ENCODE data around the gene KCNAB1.

KCNAB1 gene

DNA sequence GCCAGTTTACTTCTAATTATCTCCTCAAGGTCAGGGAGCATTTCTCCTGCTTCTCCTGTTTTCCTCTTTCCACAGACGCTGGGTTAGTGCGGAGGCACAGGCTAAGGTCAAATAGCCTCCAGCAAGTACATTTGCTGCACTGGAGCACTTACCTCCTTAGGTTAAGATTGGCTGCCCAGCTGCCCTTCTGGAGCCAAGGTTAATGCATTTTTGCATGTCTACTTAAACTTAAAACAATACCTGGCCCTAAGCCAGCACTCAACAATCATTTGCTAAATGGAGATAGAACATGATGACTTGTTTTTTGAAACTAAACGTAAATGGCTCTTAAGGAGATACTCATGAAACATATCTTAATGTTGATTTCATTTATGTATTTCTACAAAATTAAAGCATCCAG, 351.1 kb downstream of the KCNAB1 start:
- no peak for DNase-seq

GRCh38 chr3:156472150-156472549, 351.8 kb downstream of the KCNAB1 start:
- no peak for DNase-seq

DNA sequence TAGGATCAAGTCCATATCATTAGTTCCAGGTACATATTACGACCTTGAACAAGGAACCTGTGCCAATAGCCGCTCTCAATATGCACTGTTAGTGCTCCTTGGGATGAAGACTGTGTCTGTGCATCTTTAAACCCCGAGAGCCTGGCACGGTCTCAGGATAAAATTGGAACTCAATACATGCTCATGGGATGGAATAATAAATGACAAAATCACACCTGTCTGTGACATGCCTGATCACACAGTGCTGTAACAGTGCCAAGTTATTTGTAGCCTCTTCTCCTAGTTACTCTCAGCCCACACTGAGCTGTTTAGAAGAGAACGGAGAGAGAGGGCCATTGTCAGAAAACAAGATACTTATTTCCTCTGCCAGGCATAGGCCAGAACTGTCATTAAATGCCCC, 352.3 kb downstream of the KCNAB1 start:
- DNase-seq, result no peak

GRCh38 chr3:156473341-156473740, 353.0 kb downstream of the KCNAB1 start:
- peak; percentile 56 for DNase-seq

DNA sequence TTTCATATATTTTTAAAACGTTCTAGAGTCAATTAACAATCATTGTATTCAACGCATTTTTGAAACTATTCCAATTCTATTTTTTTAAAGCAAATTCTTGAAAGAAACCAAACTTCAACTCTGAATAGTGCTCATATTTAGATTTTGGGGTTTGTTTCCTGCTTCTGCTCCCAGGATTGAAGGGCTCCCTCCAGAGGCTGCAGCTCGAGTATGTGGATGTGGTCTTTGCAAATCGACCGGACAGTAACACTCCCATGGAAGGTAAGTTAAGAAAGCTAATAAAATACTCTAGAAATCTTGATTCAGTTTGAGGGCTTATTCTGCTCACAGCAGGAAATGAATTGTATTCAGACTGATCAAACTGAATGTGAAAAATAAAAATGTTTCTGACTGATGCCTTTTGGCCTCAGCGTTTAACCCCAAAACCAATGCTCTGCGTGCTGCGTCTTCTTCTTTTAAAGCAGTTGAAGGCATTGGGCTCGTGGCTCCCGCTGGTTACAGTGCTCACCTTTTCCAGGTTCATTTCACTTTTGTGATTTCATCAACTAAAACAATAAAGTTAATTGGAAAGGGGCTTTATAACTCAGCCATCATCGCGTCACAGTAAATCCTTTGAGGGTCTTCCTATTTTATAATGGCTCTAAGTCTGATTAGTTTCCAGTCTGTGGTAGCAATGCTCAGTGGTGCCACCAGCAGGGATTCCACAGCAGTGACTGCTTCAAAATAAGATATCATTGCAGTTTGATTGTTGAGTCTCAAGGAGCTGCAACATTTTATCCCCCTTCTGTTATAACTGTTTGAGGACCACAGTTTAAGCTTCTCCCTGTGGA, 354.4 kb downstream of the KCNAB1 start:
- peak; percentile 48 for DNase-seq

DNA sequence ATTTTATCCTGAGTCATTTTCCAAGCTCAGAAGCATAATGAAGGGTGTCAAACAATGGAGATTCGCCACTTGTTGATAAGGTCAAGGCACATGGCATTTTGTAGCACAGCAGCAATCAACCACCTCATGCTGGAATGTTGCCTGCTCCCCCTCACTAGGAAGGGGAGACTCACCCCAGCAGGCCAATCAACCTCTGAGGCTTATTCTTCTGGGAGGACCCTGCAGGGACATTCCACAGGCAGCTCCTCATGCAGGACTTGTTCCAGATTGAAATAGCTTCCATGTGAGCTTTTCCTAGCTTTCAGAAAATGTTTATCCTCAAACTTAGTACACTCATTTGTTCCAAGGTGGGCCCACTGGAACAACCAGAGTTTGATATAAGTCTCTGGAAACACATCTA, 356.9 kb downstream of the KCNAB1 start:
- no peak for DNase-seq

DNA sequence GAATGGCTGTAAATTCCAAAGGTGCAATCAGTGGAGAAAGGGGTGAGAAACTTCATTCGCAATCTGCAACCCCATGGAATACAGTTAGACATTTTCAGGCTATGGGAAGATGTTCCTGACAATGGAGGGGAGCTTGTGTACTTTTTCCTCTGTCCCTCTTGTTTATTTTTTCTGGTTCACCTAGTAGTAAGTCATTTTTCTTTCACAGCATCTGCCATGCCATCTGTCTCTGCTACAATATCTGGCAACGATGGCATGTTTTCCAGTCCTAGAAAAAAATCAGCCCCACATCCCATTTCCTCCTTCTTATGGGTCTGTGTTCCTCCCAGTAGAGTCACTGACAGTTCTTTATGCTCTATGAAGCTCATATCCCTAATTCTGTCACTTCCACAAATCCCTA, 358.5 kb downstream of the KCNAB1 start:
- DNase-seq, result peak; percentile 97

DNA sequence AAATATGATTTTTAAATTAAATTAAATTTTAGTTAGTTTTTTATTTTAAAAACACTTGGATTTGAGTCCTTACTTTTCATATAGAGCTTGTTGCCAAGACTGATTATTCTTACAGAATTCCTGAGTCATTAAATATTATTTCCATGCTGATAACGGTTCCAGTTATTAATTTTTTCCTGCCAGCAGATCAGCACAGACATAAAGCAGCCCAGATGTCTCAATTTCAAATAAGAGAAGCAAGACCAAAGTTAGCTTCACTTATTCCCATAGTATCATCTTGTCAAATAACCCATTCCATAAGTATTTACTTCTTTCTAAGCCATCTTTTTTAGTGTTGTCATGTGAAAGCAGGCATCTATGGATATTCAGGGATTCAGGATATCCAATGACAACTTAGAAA, 359.2 kb downstream of the KCNAB1 start:
- no peak for DNase-seq

GRCh38 chr3:156480949-156481348, 360.6 kb downstream of the KCNAB1 start:
- DNase-seq, result no peak

- DNase-seq, result no peak
Observed at GRCh38 chr3:156483002-156483401, 362.6 kb downstream of the KCNAB1 start.

DNA sequence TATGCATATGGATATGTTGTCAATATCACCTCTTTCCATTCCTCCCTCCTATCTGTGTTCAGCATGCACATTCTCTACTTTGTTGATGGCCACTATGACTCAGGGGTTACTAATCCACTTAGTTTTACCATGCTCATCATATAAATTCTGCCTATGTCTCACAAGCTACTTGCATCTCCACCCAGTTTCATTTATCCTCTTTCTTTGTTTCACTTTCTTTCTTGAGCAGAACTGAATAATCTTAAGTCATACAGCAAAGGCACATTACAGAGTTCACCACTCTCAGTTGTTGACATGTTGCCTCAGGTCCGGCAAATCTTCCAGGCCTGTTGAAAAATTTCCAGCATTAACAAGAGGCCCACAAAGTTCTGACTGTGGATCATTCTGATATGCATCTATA, 363.0 kb downstream of the KCNAB1 start:
- no peak for DNase-seq

DNA sequence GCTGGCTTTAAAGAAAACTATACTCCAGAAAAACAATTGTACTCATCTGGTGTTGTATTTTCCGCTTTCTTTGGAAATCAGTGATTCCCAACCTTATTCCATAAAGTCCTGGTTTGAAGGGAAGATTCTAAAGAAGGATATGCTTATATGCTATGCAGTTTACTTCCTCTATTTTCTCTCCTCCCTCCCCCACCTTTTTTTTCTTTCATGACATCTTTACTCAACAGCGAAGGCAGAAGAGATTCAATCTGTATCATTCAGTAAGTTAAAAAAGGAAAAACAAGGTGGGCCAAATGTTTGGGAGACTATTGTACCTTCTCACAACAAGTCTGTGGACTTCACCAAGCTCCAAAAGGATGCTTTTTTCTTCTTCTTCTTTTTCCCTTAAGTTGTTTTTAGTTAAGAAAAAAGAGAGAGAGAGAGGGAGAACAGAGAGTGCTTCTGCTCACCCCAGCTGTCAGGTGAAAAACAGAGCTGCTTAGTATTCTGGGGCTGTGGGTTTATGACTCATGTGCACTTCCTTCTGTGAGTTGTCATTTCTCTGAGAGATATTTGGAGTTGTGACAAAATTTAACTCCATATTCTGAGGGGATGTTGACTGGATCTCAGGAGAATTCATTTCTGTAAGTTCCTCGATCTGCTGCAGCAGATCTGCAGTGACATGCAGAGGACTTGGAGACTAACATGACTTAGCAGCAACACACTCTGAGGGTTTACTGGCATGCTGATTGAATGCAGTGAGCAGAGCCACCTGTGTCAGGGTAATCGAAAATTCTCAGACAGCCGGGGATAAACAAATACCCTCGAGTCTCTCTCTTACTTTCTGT, 363.8 kb downstream of the KCNAB1 start:
- peak; percentile 88 for DNase-seq

GRCh38 chr3:156488767-156489166, 368.4 kb downstream of the KCNAB1 start:
- no peak for DNase-seq

DNA sequence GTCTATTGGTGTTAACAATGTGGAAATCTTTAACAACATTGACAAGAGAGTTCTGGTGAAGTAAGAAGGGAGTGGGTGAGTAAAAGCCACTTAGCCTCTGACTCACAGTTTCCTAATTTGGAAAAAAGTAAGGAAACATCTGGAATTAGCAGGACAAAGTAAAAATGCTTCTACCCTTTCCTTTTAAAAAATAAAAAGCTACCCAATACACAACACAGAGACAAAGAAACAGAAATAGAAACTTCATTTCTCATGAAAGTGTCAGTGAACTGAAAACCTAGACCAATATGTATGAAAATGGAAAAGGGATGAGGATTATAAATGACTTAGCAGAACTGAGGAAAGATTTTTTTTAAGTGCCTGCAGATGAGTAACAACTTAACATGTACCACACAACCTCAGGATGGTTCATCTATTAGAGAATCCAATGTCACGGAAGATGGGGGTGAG, 369.1 kb downstream of the KCNAB1 start:
- DNase-seq, result no peak

DNA sequence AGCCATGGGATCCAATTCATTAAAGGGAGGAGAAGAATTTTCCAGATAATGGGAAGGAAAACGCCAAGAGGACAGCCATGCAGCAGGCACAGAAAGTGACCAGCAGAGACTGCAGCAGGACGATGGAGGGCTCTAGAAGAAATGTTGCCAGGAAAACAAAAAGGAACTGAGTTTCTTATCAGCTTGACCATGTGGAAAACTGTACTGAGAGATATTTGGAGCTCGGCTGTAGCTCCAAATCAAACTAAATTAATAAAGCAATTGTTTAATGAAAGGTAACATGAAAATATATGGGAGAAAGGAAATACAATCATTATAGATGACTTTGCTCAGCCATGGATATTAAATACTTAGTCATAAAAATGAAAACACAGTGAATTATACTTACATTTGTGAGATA, 370.8 kb downstream of the KCNAB1 start:
- DNase-seq, result no peak

GRCh38 chr3:156492801-156493261, 372.5 kb downstream of the KCNAB1 start:
- no peak for DNase-seq

- DNase-seq, result no peak
Observed at GRCh38 chr3:156493887-156494286, 373.5 kb downstream of the KCNAB1 start.

- DNase-seq, result no peak
Observed at GRCh38 chr3:156495816-156496215, 375.4 kb downstream of the KCNAB1 start.

GRCh38 chr3:156497326-156497725, 376.9 kb downstream of the KCNAB1 start:
- no peak for DNase-seq

- DNase-seq, result no peak
Observed at GRCh38 chr3:156498307-156498706, 377.9 kb downstream of the KCNAB1 start.

GRCh38 chr3:156507285-156507684, 386.9 kb downstream of the KCNAB1 start:
- DNase-seq, result no peak

GRCh38 chr3:156509189-156510174, 389.1 kb downstream of the KCNAB1 start:
- DNase-seq, result peak; percentile 55

Data from DMS 273 treated with DMSO at 0.1 percent for 48 hours (cell line).